GM12872 (cell line): ENCODE data around the gene ANXA5.

ENCODE experiments used
- CTCF ChIP-seq: IDR thresholded peaks from 3 replicates; pipeline ENCODE4 v1.5.1; 2011; ENCODE audit warnings: low read depth, mild to moderate bottlenecking, low read length, moderate library complexity; ENCODE audit not compliant: insufficient read depth

ANXA5 gene

DNA sequence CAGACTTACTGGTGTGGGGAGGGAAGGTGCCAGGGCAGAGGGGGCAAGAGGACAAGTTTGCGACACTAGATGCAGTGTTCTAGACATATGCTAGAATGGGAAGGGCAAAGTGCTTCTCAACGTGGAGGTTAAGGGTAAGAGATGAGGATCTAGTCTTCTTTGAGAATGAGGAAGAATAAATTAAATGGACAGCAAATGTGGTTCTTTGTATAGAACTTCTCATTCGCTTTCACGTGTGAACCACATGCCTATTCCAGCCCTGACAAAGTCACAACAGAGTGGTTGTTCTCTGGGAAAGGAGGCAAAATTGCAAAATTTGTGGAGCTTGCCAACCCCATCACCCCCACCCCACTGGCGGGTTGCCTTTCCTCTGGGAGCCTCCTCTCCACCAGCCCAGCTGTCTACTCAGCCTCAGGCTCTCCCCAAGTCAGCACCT, 1.5 kb upstream of the ANXA5 start:
- no peak for TF ChIP-seq CTCF

GRCh38 chr4:121697564-121697963, 784 bp upstream of the ANXA5 start:
- no peak for TF ChIP-seq CTCF

GRCh38 chr4:121696170-121696580, 605 bp downstream of the ANXA5 start:
- TF ChIP-seq CTCF: 0 out of 3 replicates have a peak, but pooled peaks have one; percentile 13

GRCh38 chr4:121693886-121694285, 2.9 kb downstream of the ANXA5 start:
- no peak for TF ChIP-seq CTCF

DNA sequence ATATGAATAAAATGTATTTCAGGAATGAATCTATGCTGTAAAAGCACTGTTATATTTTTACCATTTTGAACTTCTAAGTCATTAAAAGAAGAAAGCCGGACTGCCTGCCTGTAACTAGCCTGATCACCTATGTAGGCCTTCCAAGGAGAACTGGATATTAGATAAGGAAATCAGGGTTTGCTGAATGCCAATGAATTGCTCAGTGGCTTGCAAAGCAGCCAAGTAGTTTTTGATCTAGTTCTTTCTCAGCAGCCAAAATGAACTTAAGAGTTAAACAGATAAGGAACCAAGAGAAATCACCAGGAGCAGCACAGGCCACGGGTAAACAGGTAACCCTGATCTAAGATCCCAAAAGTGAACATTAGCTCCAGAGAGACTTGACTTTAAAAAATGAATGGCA, 3.3 kb downstream of the ANXA5 start:
- no peak for TF ChIP-seq CTCF

DNA sequence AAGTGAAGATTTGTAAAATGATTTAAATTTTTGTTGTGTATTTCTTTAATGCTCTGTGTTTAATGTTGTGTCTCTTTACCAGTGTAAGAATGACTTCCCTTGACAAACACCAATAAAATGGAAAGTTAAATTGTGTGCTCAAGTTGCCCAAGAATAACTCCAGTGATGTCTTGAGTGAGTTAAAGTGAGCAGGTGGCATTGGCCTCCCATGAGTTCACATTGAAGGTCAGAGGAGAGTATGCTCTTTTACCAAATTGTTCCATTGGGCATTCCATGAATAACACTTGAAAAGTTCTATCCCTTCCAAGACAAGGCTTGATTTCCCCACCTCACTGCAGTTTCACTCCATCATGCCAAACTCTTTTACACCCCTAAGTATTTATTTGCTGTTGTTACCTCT, 4.5 kb downstream of the ANXA5 start:
- TF ChIP-seq CTCF: no peak

DNA sequence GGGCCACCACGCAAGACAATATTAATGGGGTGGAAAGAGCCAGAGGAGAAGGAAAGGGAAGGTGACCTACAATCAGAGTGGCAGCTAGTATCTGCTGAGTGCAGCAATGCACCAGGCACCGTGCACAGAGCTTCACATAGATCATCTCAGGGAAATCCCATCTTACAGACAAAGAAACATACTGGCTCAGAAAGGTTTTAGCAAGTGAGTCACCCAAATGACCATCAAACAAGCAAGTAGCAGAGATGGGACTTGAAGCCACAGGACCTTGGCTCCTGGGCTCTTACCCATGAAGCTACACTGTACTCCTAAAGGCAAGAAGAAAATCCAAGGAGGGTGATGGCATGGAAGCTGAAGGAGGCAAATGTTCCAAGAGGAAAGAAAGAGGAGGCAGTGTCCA, 6.8 kb downstream of the ANXA5 start:
- TF ChIP-seq CTCF: no peak

DNA sequence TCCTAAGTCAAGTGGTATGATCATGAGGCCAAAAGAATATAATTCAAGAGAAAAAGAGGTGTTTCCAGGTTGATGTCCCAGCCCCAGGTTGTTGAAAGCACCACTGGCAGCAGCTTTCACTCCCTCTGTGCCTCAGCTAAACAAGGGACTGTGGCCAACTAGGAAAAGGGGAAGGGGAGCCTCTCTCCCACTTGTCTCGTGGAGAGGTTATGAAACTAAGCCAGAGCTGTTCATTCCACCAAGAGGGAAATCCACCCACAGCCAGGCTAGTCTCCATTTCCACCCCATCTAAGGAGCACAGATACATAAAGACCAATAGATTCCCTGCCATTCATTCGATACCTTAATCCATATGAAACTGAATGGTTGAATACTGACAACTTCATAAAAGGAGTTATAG, 8.1 kb downstream of the ANXA5 start:
- no peak for TF ChIP-seq CTCF
